ENCODE data around the gene EIF3J. TPM values are rescaled to one million over a fixed set of nuclear protein-coding genes. Genes with fewer than 3 reads are reported as not detected.

The EIF3J gene
- total and polyA plus RNA-seq, 2 of the 4 experiments (the other 2 are of a cell fraction) = 51.6 to 59.9 TPM

- TF ChIP-seq MAZ (IDR thresholded peaks at IDR 0.05; ENCODE audit: borderline replicate concordance, low read depth, low read length) (no peak), MXI1 (IDR thresholded peaks at IDR 0.05; ENCODE audit: borderline replicate concordance, low read depth, low read length) (no peak), RFX5 (IDR thresholded peaks at IDR 0.05; ENCODE audit: low read depth, low read length) (no peak), CEBPB (IDR thresholded peaks at IDR 0.05; ENCODE audit: low read depth, low read length) (peak; percentile 30; the same call in 1 of the 2 replicates), MAFK (IDR thresholded peaks at IDR 0.05; ENCODE audit: low read depth, low read length) (no peak), BHLHE40 (IDR thresholded peaks at IDR 0.05; ENCODE audit: low read depth, low read length) (no peak), CTCF (conservative IDR thresholded peaks at IDR 0.05; ENCODE audit: low read depth, low read length) (peak; percentile 38), ELK1 (IDR thresholded peaks at IDR 0.05; ENCODE audit: borderline replicate concordance, low read depth, low read length) (no peak), RAD21 (IDR thresholded peaks at IDR 0.05; ENCODE audit: low read length) (no peak)
- intact Hi-C loops (cut with micrococcal nuclease) = no loop called here
- no TSS peak for BruUV-seq (replicated peaks)
- Histone ChIP-seq H4K20me1 (ENCODE audit: insufficient read depth, low read length) (peaks cover 48% of the 10 kb centered on the region), H2AFZ (replicated peaks; ENCODE audit: low read length, poor library complexity) (no peak overlapping the region), H3K23ac (ENCODE audit: low read depth, low read length) (no peak overlapping the region), H3K36me3 (ENCODE audit: control insufficient read depth, insufficient read depth, low read length) (peaks cover 2% of the 10 kb centered on the region), H4K91ac (ENCODE audit: insufficient read depth, low read depth, low read length) (no peak overlapping the region), H2BK120ac (ENCODE audit: low read depth, low read length) (no peak overlapping the region), H2AK5ac (ENCODE audit: low read depth, low read length) (no peak overlapping the region), H2BK20ac (ENCODE audit: low read depth, low read length) (no peak overlapping the region), H3K4ac (ENCODE audit: low read depth, low read length) (no peak overlapping the region), H3K56ac (ENCODE audit: extremely low read depth, insufficient read depth, low read length) (no peak overlapping the region), H3K4me3 (ENCODE audit: insufficient read depth, low read depth, low read length) (no peak overlapping the region), H4K5ac (ENCODE audit: low read depth, low read length) (no peak overlapping the region), H3K4me1 (ENCODE audit: control insufficient read depth, insufficient read depth, low read length) (peaks cover 11% of the 10 kb centered on the region), H4K8ac (ENCODE audit: low read depth in 2 of 2, low read length in 2 of 2) (no peak overlapping the region), H2BK5ac (ENCODE audit: low read depth, low read length, poor library complexity, severe bottlenecking) (peak overlapping the region; percentile 27), H2BK15ac (ENCODE audit: low read depth, low read length) (no peak overlapping the region), H3K4me2 (ENCODE audit: low read depth, low read length) (peak overlapping the region; percentile 68; the same call in 1 of the 2 replicates), H3K18ac (ENCODE audit: low read depth, low read length) (no peak overlapping the region), H3K27ac (ENCODE audit: insufficient read depth, low read length) (no peak overlapping the region), H3K27me3 (ENCODE audit: control insufficient read depth, insufficient read depth, low read length) (no peaks in the 10 kb centered on the region), H3K9me1 (ENCODE audit: insufficient read depth, low read length) (peaks cover 4% of the 10 kb centered on the region; the same call in 1 of the 2 replicates), H3K14ac (replicated peaks; ENCODE audit: low read depth, low read length) (0 out of 2 replicates have a peak overlapping the region, but pooled peaks have one; percentile 10), H3K79me1 (ENCODE audit: low read depth in 1 of 2, low read length in 2 of 2) (peaks cover 17 to 54% of the 10 kb centered on the region in 2 experiments), H2AK9ac (replicated peaks; ENCODE audit: low read depth, low read length, poor library complexity) (no peak overlapping the region), H3K9me3 (ENCODE audit: control insufficient read depth, insufficient read depth, low read length) (no peaks in the 10 kb centered on the region), H3K9ac (ENCODE audit: low read depth, low read length) (no peak overlapping the region)
- ChIA-PET POLR2A (ENCODE audit: unreplicated experiment) (interaction anchor here (0.6 to 0.8 kb wide), 2 partner anchors 256 to 1440 kb away, joined by 3 read pairs; no protein-coding TSS in a partner anchor), CTCF (interaction anchor here (0.8 to 1.9 kb wide), 4 partner anchors 9 to 41 kb away, joined by 3 to 5 read pairs (median 4); no protein-coding TSS in a partner anchor)
- DNase-seq (peak; percentile 52), ATAC-seq (ENCODE audit: low read depth) (peak; percentile 26)
- in situ Hi-C loops (cut with MboI; ENCODE audit: low sequenced_read_pairs) = no loop called here
- WGBS, 2 experiments (ENCODE audit: extremely low coverage in 2 of 2, insufficient read length in 1 of 2) = no CpG with 5 or more reads among the region's 5 CpGs
- dilution Hi-C loops (cut with HindIII; ENCODE audit: low sequenced_read_pairs, unreplicated experiment) = no loop called here
Measured at GRCh38 chr15:44545913-44546802, 9.2 kb downstream of the EIF3J start.
